Colonic mucosa (tissue), 4 donors: ENCODE data around the gene GAS6. TPM values are rescaled to one million over a fixed set of nuclear protein-coding genes. Genes with fewer than 3 reads are reported as not detected.
"Not testable (repeated sequence)": the region's sequence is repeated elsewhere in the genome, so short reads cannot be mapped to it uniquely, and the experiment has no call there.

ENCODE experiments used
- DNase-seq: peaks from one replicate; pipeline ENCODE4 v3.0.0-alpha.2; 2020
- H3K27ac ChIP-seq: fragments of 200-600 bp; one replicate; pipeline ENCODE4 v1.8.0; 2021
- H3K27me3 ChIP-seq: fragments of 200-600 bp; one replicate; pipeline ENCODE4 v1.8.0; 2021
- H3K36me3 ChIP-seq: fragments of 200-600 bp; one replicate; pipeline ENCODE4 v1.8.0; 2021
- H3K4me1 ChIP-seq: fragments of 200-600 bp; one replicate; pipeline ENCODE4 v1.8.0; 2021; ENCODE audit warnings: mild to moderate bottlenecking
- H3K4me3 ChIP-seq: fragments of 200-600 bp; one replicate; pipeline ENCODE4 v1.8.0; 2021
- H3K9ac ChIP-seq, 2 donors: one replicate each; pipeline ENCODE4 v1.7.0; 2013; ENCODE audit warnings: control low read depth in 2 of 2, low read depth in 2 of 2, low read length in 2 of 2
- H3K9me3 ChIP-seq: fragments of 200-600 bp; one replicate; pipeline ENCODE4 v1.8.0; 2021
- intact Hi-C: fragments of 100-400 bp; cut with DNase I; formaldehyde crosslinking; loops from one replicate; pipeline ENCODE4 v1.14.1; 2022
- total RNA-seq, 2 donors: library from RNA; stranded (reverse); fragmentation: NEBNext Ultra II Directional in 1 of 2; extraction: Animal tissue kit (Norgen Biotek cat#: 25700) in 1 of 2; gene quantifications; one replicate each; pipeline ENCODE4 v1.2.1, GENCODE V29; 2021
- TF ChIP-seq, protein P1 (sequence below): fragments of 200-600 bp; IDR thresholded peaks from one replicate; pipeline ENCODE4 v1.8.0; 2022; ENCODE audit warnings: antibody characterized with exemption, mild to moderate bottlenecking
- donor health status: healthy.
- donor health status: DM: no; HTN: no; CAD: no.
- donor health status: DM: no; HTN: no; CAD: no.

GAS6 gene
- total RNA-seq, 2 donors from 2014 or later: 118 to 121 TPM

GRCh38 chr13:113832205-113832604 lies 31.7 kb downstream of the GAS6 start:
- TF ChIP-seq, protein P1, sequence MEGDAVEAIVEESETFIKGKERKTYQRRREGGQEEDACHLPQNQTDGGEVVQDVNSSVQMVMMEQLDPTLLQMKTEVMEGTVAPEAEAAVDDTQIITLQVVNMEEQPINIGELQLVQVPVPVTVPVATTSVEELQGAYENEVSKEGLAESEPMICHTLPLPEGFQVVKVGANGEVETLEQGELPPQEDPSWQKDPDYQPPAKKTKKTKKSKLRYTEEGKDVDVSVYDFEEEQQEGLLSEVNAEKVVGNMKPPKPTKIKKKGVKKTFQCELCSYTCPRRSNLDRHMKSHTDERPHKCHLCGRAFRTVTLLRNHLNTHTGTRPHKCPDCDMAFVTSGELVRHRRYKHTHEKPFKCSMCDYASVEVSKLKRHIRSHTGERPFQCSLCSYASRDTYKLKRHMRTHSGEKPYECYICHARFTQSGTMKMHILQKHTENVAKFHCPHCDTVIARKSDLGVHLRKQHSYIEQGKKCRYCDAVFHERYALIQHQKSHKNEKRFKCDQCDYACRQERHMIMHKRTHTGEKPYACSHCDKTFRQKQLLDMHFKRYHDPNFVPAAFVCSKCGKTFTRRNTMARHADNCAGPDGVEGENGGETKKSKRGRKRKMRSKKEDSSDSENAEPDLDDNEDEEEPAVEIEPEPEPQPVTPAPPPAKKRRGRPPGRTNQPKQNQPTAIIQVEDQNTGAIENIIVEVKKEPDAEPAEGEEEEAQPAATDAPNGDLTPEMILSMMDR: no peak
- Histone ChIP-seq H3K27me3 (no peaks in the 10 kb centered on the region), H3K36me3 (no peaks in the 10 kb centered on the region), H3K27ac (no peak overlapping the region), H3K4me1 (no peaks in the 10 kb centered on the region), H3K9me3 (no peaks in the 10 kb centered on the region), H3K4me3 (no peak overlapping the region), H3K9ac (no peak overlapping the region)
- DNase-seq: no peak
- intact Hi-C loops: no loop called here

DNA sequence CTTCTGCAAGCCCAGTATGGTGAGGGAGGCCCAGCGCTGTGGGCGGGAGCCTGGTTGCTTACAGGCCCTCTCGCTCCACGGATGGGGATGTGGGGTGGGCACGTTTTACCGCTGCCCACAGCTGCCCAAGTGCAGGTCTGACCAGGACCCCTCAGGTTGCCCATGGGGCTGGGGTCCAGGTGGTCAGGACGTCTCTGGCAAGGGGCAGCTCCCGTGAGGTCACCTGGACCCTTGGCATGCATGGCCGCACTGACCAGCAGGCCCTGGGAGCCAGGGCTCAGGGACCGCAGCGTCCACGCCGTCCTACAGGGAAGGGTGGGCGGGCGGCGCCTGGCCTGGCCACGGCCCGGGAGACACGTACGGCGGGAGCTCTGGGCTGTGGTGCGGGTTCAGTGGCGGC lies 32.8 kb downstream of the GAS6 start:
- no peak for DNase-seq
- TF ChIP-seq, protein P1: no peak

GRCh38 chr13:113830426-113830950 lies 33.4 kb downstream of the GAS6 start:
- H3K36me3 ChIP-seq, H3K9me3 ChIP-seq, H3K27ac ChIP-seq, H3K4me1 ChIP-seq, DNase-seq, intact Hi-C loops, H3K27me3 ChIP-seq, H3K4me3 ChIP-seq, H3K9ac ChIP-seq: not testable (repeated sequence)

More for the DNA sequence above, 32.8 kb downstream of the GAS6 start:
- Histone ChIP-seq H3K4me3 (no peak overlapping the region), H3K27me3 (no peaks in the 10 kb centered on the region), H3K36me3 (no peaks in the 10 kb centered on the region), H3K9me3 (no peaks in the 10 kb centered on the region), H3K4me1 (no peaks in the 10 kb centered on the region), H3K27ac (no peak overlapping the region), H3K9ac (no peak overlapping the region)
- intact Hi-C loops: no loop called here

- Histone ChIP-seq H3K36me3 (no peaks in the 10 kb centered on the region), H3K27me3 (no peaks in the 10 kb centered on the region), H3K9me3 (no peaks in the 10 kb centered on the region), H3K4me3 (no peak overlapping the region), H3K9ac (no peak overlapping the region), H3K4me1 (no peaks in the 10 kb centered on the region), H3K27ac (no peak overlapping the region)
- TF ChIP-seq, protein P1: no peak
- no peak for DNase-seq
- intact Hi-C loops: no loop called here
These were observed 35.5 kb downstream of the GAS6 start for GRCh38 chr13:113828282-113828825.

DNA sequence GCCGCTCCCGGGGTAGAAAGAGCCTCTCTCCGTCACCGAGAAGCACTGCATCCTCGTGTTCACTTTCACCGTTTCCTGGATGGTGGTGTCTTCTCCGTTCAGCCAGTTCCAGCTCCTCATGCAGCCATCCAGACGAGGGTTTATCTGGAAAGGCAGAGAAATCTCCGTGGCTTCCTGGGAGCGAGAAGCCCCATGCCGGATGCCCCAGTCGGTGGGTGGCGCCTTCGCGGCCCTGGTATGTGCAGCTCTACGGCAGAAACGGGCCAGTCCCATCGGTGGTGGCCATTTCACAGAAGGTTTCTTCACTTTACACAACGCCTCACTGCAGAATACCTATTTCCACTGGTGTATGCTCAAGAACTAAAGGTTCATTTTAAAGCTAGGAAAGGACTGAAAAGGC lies 36.9 kb downstream of the GAS6 start:
- TF ChIP-seq, protein P1: no peak
- H3K27me3 ChIP-seq: no peaks in the 10 kb centered on the region
- no peaks in the 10 kb centered on the region for H3K36me3 ChIP-seq
- H3K4me3 ChIP-seq: no peak overlapping the region
- no peaks in the 10 kb centered on the region for H3K4me1 ChIP-seq
- no peak overlapping the region for H3K27ac ChIP-seq
- H3K9ac ChIP-seq: no peak overlapping the region
- intact Hi-C loops: no loop called here
- no peaks in the 10 kb centered on the region for H3K9me3 ChIP-seq
- no peak for DNase-seq

- H3K4me1 ChIP-seq, H3K36me3 ChIP-seq, H3K9me3 ChIP-seq, DNase-seq, H3K9ac ChIP-seq, H3K27me3 ChIP-seq, intact Hi-C loops, H3K4me3 ChIP-seq, H3K27ac ChIP-seq: not testable (repeated sequence)
These were observed 37.4 kb downstream of the GAS6 start for GRCh38 chr13:113826446-113826845.
